ENCODE data around the gene GSS.
A peak's percentile ranks its signal among the peaks of the same experiment; 100 is the strongest.
"Not testable (repeated sequence)": the region's sequence is repeated elsewhere in the genome, so short reads cannot be mapped to it uniquely, and the experiment has no call there.

GSS gene

DNA sequence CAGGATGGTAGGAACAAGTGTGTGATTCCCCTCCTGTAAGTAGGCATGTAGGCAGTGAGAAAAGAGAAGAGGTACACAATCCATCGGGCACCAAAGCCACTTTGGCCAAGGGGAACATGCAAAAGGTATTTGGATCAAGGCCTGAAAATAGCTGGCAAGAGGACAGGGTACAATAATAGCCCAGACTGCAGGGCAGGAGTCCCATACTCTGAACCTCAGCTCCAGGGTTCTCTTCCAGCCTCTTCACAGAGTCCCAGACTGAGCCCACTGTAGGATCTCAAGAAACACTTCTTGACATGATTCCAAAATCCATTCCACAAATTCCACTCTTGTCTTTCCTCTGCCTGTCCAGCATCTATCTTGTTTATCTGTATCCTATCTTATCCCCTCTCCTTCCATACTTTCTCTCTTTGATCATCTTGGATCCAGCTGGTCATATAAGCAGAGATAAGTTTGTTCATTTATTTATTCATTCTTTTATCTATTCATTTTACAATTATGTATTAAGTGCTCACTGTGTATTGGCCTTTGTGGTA is 59.5 kb downstream of the GSS start:
- DNase-seq, result peak; percentile 24

DNA sequence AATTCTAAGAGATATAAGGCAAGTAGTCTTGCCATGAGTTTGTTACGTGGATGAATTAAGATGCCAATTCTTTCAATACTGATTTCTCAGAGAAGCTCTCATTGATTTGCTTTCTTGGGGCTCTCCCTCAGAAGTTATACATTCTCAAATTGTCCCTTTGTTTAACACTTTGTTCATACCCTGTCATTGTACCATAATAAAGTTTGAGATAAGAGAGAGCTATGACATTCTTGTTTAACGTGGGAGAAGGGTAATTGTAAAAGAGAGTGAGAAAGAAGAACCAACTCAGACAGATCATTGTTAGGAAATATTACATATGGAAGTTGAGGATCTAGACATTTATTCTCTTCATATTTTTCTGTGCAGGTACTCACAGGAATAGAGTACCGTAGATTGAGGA is 60.1 kb downstream of the GSS start:
- DNase-seq, result no peak

DNA sequence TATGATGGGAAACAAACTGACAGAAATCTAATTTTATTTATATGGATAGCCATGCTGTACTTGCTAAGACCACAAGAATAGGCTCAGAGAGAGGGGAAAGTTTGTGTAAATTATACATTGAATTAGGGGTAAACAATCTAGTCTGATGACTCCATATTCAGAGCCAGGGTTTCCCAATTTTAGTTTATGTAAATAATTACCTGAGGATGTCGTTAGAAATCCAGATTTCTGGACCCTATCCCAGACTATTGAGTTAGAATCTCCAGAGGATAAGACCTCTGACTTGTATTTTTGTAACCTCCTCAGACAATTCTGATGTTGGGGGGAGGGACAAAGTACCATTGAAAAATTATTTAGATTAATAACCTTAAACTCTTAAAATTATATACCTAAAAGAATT is 60.9 kb downstream of the GSS start:
- DNase-seq, result no peak

DNA sequence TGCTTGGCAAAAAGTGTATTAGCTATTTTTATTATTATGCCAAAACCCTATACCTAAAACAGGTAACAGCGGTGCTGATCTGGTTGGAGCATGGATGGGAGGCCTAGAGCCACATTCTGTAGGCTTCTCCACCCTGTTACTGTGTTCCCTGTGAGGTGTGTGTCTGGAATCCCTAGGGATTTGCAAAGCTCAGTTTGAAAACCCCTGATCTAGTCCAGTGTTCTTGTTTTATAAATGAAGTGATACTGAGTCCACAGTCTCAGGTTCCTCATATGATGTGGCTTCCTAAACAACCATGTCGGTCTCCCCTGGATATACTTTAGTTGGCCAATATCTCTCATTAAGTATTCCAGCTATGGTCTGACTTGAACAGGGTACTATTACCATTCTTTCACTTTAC is 62.9 kb downstream of the GSS start:
- no peak for DNase-seq

DNA sequence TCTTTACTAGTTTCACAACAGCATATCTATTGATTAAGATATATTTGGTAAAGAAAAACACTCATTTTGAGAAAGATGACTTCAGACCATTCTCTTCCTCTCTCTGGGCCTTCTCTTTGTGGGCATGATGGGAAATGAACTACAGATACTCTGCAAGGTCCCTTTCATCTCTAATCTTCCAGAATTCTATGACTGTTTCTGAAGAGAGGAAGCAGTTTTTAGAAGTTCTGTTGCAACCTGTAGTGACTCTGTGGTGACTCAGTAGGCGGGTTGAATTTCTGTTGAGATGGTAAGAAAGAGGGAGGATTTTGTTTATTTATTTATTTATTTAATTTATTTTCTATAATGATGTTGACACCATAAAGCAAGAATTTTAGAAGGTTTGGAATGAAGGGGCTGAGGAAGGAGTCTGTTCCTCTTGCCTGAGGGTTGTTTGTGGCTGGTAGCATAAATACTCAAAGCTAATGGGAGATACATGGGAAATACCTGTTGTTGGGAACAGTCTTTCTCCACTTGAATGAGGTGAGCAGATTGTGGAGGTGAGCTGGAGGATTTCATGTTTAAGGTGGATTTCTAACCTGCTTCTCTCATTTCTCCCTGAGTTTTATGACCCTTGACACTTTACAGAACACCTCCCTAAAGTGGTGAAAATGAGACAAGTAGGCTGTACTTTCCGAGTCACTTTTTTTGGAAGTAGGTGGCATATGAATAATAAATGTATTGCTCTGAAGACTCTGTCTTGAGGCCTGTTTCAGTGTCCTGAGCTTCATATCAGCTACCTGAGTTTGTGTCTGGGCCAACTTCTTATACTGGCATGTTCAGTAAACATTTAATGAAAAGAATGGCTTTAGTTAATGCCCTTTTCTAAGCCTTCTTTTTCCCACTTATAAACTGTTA is 64.2 kb downstream of the GSS start:
- peak; percentile 67 for DNase-seq

DNA sequence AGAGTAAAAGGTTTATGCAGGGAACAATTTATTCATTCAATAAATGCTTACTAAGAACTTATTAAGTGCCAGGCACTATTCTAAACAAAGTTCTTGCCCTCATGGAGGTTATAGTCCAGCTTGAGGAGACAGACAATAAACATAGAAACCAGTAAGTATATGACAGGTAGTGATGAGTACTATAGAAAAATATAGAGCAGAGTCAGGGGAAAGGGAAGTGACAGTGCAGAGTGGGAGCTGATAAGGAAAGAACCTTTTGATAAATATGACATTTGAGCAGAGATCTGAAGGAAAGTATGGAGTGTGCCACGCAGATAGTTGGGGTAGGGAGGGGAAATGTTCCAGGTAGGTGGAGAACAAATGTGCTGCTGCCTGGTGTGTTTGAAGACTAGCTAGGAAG is 67.1 kb downstream of the GSS start:
- DNase-seq, result no peak

DNA sequence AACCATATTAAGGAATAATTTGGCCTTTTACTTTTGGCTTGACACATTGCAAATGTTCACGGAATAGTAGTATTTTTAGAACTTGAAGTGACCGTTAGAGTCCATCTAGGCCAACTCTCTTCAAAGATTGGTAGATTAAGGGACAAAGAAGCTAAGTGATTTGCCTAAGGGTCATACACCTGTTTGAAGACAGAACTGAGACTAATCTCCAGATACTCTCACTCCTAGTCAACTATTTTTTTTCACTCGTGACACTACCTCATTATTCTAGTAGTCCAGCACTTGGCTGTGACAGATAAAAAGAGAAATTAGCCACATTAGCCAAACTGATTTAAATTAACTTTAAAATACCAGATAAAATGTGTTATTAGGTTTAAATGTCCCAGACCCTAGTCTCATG is 68.6 kb downstream of the GSS start:
- no peak for DNase-seq

DNA sequence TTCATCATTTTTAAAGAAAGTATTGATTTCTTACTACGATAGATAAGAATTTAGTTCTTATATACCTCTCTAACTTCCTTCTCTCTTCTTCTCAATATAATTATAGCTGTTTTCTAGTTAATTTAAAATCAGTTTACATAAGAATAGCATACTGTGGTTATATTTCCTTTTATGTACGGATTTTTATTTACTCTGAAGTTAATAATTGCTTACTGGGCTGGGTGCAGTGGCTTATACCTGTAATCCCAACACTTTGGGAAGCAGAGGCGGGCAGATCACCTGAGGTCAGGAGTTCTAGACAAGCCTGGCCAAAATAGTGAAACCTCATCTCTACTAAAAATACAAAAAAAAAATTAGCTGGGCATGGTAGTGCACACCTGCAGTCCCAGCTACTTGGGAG is 69.5 kb downstream of the GSS start:
- DNase-seq, result no peak

DNA sequence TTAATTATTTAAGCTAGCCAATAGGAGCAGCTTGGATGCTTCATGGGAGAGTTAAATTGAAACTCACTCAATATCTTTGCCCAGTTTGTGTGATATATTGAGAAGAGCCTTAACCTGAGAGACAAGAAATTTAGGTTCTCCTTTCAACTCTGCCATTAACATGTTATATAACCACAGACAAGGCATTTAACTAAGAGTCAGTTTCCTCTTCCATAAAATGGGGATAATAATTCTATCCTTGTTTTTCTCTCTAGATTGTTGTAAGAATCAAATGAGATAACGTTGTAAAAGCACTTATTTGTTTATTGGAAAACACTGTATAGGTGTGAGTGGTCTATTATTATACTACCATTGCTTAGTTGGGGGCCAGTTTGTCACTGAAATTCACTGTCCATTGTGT is 71.3 kb downstream of the GSS start:
- no peak for DNase-seq

DNA sequence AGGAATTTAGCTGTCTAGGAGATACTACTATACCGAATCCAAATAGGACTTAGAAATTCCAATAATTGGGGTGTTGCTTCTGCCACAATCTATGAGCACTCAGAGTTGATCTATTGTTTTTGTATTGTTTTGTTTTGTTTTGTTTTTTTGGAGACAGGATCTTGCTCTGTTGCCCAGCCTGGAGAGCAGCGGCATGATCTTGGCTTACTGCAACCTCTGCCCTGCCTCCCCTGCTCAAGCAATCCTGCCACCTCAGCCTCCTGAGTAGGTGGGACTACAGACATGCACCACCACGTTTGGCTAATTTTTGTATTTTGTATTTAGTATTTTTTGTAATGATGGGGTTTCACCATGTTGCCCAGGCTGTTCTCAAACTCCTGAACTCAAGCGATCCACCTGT is 71.8 kb downstream of the GSS start:
- DNase-seq, result no peak

DNA sequence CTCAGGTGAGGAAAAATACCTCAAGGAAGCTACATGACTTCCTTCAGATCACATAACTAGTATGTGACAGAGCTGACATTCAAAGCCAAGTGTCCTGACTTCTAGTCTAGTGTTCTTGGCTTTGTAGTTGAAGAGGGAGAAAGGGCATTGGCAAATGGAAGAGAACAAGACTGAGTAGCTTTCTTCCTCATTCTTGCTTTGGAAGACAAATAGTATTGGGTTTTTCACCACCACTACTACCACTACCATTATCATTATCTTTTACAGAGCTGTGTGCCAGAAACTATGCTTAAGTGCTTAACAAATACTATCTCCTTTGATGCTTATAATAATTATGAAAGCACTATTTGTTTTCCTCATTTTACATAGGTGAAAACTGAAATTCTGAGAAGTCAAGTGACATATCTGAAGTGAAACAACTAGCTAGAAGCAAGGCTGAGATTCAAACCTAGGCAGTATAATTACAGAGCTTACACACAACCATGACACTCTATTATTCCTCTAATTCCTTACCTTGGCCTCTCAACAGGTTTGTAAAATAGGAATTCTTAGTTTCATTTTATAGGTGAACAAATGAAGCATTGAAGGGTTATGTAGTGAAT is 72.4 kb downstream of the GSS start:
- DNase-seq, result no peak

DNA sequence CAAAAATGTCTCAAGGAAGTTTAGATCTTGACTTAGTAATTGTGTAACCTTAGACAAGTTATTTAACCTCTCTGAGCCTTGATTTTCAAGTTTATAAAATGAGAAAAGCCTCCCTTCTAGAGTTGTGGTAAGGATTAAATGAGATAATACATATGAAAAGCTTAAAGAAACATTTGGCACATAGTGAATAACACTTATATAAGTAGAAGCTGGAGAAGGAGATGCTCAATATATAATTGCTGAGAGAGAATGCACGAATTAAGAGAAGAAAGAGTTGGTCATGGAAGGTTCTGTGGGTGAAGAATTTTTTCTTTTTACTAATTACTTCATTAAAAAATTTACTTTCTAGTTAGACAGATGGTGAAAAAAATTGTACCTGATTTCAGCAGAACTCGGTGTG is 73.9 kb downstream of the GSS start:
- no peak for DNase-seq

DNA sequence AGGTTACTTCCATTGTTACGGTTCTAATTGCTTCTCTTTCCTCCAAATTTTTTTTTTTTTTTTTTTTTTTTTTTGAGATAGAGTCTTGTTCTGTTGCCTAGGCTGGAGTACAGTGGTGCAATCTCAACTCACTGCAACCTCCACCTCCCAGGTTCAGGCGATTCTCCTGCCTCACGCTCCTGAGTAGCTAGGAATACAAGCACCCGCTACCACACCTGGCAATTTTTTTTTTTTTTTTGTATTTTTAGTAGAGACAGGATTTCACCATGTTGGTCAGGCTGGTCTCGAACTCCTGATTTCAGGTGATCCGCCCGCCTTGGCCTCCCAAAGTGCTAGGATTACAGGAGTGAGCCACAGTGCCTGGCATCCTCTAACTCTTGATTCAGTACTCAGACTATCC is 74.6 kb downstream of the GSS start:
- DNase-seq, result not testable (repeated sequence)

DNA sequence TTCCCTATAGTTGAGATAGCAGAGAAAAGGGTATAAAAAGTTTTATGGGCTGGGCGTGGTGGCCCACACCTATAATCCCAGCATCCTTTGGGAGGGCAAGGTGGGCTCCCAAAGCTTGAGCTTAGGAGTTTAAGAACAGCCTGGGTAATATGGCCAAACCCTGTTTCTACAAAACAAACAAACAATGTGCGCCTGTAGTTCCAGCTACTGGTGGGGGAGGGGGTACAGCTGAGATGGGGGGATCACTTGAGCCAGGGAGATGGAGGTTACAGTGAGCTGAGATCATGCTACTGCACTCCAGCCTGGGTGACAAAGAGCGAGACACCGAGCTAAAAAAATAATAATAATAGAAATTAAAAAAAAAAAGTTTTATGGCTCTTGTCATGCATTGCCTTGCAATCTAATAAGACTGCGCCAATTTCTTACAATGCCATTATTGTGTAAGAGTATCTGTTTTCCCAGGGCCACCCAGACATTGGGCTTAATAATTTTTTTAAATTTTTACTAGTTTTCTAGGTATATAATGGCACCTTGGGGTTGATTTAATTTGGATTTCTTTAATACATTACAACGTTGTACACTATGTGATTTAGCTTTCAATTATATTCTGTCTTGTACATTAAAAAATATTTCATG is 75.3 kb downstream of the GSS start:
- DNase-seq, result no peak

Data from fibroblast of skin of right biceps (primary cell).